Activated CD4-positive, CD25-positive, alpha-beta regulatory T cell (primary cell): ENCODE measurements around the gene SHC2.
"Not testable (repeated sequence)": the region's sequence is repeated elsewhere in the genome, so short reads cannot be mapped to it uniquely, and the experiment has no call there.

ENCODE experiments used
- DNase-seq, 4 experiments: peaks; one replicate each; lab custom pipeline; 2025; lab: John Stamatoyannopoulos, UW

Gene SHC2

DNA sequence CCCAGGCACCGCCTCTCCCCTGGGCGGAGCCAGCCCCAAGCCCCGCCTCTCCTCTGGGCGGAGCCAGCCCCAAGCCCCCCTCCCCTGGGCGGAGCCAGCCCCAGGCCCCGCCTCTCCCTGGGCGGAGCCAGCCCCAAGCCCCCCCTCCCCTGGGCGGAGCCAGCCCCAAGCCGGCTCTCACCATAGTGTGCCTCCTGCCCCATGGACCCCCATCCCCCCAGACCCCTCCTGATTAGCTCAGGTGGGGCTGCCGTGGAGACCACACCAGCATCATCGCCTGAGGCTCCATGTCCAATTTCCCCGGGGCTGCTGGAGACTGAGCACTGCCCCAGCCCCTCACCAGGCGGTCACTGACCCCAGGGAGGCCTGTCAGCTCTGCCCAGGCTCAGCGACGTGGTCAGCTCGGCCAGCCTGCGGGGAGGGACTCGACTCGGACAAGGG lies 31.3 kb upstream of the SHC2 start:
- peak in 2 of 4 experiments; percentile 27 to 32 for DNase-seq

DNA sequence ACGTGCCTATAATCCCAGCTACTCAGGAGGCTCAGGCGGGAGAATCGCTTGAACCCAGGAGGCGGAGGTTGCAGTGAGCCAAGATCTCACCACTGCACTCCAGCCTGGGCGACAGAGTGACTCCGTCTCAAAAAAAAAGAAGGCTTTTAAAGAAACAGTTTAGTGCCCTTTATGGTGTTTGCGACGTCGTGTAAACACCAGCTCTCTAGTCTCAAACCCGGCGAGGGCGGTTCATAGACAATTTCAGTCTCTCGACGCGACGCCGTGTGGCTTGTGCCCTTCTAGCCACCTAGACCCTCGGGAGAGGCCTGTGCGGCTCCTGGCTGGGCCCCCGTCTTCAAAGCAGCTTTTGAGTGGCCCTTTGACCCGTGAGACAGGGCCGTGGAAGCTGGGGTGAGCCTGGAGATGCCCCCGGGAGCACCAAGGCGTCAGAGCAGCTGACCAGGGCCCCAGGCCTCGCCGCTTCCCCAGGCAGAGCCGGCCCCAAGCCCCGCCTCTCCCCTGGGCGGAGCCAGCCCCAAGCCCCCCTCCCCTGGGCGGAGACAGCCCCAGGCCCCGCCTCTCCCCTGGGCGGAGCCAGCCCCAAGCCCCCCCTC lies 30.4 kb upstream of the SHC2 start:
- no peak for DNase-seq

GRCh38 chr19:489418-490196 lies 28.8 kb upstream of the SHC2 start:
- DNase-seq, result no peak

GRCh38 chr19:488505-489417 lies 27.9 kb upstream of the SHC2 start:
- peak; percentile 81 to 94 (median 88) for DNase-seq

DNA sequence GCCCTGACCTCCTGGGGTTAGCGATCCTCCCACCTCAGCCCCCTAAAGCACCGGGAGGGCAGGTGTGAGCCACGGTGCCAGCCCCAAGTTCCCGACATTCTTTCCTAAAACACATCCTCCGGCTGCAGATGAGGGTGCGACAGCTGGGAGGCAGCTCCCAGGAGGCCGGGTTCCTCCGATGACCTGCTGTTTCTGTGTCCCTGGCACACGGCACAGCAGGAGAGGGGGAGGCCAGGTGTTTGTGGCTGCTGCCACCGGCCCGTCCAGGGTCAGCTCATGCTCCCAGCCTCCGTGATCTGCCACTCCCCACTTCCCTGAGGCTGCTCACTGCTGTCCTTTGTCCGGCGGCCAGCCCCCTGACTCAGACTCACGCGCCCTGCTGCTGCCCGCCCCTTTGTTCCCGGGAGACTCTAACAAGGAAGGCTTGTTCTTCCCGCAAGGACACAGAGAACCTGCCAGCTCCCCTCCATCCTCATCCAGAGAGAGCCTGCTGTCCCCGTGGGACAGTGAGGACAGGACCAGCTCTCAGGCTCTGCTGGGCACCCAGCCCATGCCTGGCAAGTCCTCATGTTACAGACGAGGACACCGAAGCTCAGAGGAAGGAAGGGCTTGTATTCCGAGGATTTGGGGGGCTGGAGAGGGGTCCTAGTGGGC lies 24.9 kb upstream of the SHC2 start:
- DNase-seq, result no peak

- DNase-seq, result no peak
These were observed 24.2 kb upstream of the SHC2 start for GRCh38 chr19:485077-485476.

DNA sequence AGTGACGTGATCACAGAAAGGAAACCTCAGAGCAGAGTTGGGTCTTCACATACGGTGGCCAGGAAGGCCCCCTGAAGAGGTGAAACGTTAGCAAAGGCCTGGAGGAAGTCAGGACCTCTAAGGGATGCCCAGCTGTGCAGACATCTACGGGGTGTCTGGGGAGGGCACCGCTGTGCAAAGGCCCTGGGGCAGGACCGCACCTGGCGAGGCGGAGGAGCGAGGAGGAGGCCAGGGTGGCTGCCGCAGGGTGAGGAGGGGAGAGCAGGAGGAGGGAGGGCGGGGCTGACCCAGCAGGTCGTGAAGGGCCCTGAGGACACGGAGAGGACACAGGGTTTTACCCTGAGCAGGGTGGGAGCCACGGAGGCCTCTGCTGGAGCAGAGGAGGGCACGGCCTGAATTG lies 23.7 kb upstream of the SHC2 start:
- DNase-seq, result no peak

GRCh38 chr19:483332-484072 lies 22.7 kb upstream of the SHC2 start:
- DNase-seq, result no peak

- no peak for DNase-seq
These were observed 21.6 kb upstream of the SHC2 start for GRCh38 chr19:482186-483041.

DNA sequence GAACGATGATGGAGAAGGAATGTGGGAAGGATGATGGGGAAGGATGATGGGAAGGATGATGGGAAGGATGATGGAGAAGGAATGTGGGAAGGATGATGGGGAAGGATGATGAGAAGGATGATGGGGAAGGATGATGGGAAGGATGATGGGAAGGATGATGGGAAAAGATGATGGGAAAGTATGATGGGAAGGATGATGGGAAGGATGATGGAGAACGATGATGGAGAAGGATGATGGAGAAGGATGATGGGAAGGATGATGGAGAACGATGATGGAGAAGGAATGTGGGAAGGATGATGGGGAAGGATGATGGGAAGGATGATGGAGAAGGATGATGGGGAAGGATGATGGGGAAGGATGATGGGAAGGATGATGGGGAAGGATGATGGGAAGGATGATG lies 20.3 kb upstream of the SHC2 start:
- DNase-seq, result not testable (repeated sequence)

GRCh38 chr19:480016-480855 lies 19.4 kb upstream of the SHC2 start:
- no peak for DNase-seq

DNA sequence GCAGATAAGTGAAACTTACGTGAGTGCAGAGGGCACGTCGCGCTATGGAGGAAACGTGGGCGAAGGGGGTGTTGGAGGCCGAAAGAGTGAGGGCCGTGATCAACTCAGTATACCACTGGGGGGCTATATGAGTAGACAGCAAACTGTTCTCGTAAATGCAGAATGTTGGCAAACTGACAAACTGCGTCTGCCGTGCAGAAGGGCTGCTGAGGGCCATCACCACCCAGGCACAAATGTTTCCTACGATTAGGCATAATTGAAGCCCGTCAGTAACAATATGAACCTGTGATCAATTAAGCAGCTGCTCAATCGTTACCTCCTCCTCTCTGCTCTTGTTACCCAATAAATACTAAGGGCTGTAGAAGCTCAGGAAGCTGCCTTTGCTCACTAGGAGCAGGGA lies 18.1 kb upstream of the SHC2 start:
- DNase-seq, result no peak

DNA sequence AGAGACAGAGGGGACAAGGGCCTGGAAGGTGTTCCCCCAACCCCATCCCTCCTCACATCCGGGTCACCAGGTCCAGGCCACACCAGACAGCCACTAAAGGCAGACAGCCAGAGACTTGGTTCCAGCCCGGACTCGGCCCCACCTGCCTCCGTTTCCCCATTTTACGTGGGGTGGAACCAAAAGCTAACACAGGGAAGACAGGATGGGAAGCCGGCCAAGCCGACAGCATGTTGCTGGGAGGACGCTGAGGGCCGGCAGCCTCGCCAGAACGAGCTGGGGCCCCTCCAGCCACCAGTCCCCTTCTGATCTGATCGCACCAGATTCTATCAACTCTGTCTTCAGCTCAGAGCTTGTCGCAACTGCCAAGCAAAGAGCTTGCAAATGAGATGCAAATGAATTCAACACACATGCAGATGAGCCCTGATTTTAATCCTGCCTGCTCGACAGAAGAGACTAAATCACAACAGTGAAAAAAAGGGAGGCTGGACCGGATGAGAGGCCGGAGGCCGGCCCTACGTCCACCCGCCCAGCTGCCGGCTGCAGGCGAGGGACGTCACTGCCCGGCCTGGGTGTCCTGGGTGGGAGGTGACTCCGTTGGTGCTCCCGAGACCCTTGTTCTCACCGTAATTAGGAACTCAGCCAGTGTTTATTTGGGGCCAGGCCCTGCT lies 17.5 kb upstream of the SHC2 start:
- DNase-seq, result no peak

DNA sequence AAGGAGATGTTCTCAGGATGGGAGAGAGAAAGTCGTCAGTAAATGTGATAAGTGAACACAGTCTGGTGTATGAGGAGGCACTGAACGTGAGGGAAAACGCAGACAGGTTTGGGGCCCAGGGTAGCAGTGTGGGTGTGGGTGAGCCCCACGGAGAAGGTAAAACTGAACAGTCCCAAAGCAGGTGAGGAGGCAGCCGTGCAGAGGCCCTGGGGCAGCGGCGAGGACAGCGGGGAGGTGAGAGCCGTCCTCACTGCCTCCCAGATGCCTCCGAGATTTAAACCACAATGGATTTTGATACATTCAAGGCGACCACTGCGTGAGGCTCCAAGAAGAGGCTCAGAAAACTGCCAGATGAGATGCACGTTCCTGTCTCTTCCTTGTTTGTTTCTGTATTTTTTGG lies 14.5 kb upstream of the SHC2 start:
- no peak for DNase-seq

DNA sequence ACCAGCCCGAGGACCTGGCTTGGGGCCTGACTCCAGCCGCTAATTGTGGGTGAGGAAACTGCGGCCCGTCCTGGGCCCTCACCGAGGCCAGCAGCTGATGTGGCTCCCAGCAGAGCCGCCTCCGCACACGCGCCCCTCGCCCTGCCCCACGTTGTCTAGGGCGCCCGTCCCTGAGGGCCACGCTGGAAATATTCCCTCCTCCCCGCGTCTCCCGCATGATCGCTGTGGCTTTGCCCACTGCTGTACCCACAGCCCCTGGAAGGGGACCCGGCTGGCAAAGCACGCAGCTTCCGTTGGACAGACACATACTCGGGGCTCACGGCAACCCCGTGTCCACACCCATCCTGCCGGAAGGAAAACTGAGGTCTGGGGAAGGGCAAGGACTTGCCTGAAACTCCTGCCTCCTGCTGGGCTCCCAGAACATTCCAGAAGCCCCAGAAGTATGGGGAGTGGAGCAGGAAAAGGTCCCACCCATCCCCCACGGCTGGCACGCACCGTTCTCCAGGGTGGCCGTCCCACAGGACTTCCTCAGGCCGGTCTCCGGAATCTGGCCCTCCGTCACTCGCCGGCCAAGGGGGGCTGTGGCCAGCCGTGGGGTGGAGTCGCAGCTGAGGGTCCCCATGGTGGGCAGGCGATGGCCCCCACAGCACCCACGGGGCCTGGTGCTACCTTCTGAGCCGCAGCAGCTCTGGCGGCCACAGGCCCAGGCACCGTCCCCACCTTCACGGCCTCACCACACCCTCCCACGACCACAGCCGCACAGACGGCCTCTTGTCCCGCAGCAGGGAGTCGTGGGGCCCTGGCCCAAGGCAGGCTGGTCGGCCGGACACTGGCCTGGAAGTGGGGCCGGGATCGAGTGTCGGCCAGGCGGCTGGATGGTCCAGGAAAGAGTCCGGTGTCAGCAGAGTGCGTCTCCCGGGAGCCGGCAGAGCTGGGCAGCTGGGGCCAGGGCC lies 13.6 kb upstream of the SHC2 start:
- no peak for DNase-seq

- DNase-seq, result no peak
These were observed 11.4 kb upstream of the SHC2 start for GRCh38 chr19:472005-472858.

DNA sequence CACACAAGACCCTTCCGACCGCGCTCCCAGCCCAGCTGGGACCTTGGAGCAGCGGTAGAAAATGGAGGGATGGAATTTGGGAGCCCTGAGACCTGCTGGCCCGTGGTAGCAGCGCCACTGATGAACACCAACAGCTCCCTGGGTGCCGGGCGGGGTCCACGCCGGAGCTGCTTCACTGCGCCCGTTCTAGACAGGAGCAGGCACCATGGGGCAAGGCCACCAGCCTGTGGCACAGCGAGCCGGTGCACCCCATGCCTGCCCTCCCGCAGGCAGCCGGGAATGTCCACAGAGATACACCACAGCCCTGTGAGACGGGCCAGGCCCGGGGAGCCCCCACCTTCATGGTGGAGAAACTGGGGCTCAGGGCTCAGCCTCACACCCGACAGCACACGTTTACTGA lies 9.9 kb upstream of the SHC2 start:
- DNase-seq, result no peak
